T-helper 2 cell treated with Interferon-gamma antibody and Interleukin-4, amounts not matched to agents 5 μg/mL and 100 μg/mL, for 36 hours (primary cell): ENCODE measurements around the gene ATP8A2.

Experiments used
- DNase-seq: peaks from one replicate; pipeline ENCODE4 v3.0.0; 2021; ENCODE audit warnings: low spot score
- H3K27ac Mint-ChIP-seq: one replicate; pipeline ENCODE4 v1.8.0; 2021; ENCODE audit warnings: mild to moderate bottlenecking, mixed read lengths
- H3K27me3 Mint-ChIP-seq: one replicate; pipeline ENCODE4 v1.8.0; 2021; ENCODE audit warnings: low read depth, mixed read lengths
- H3K36me3 Mint-ChIP-seq: one replicate; pipeline ENCODE4 v1.8.0; 2021; ENCODE audit warnings: low read depth, mixed read lengths
- H3K4me1 Mint-ChIP-seq: one replicate; pipeline ENCODE4 v1.8.0; 2021; ENCODE audit warnings: low read depth, mixed read lengths
- H3K4me3 Mint-ChIP-seq: one replicate; pipeline ENCODE4 v1.8.0; 2022; ENCODE audit warnings: mild to moderate bottlenecking, moderate library complexity, mixed read lengths
- H3K9me3 Mint-ChIP-seq: one replicate; pipeline ENCODE4 v1.8.0; 2021; ENCODE audit warnings: mixed read lengths

The ATP8A2 gene

GRCh38 chr13:25406377-25406776 lies 34.6 kb downstream of the ATP8A2 start:
- Mint-ChIP-seq H3K27ac (no peak overlapping the region), H3K9me3 (no peaks in the 10 kb centered on the region)

GRCh38 chr13:25409938-25410337 lies 38.2 kb downstream of the ATP8A2 start:
- H3K27ac Mint-ChIP-seq: no peak overlapping the region
- no peaks in the 10 kb centered on the region for H3K9me3 Mint-ChIP-seq
- no peaks in the 10 kb centered on the region for H3K36me3 Mint-ChIP-seq
- no peaks in the 10 kb centered on the region for H3K4me1 Mint-ChIP-seq
- DNase-seq: no peak
- peaks cover 2% of the 10 kb centered on the region for H3K27me3 Mint-ChIP-seq
- H3K4me3 Mint-ChIP-seq: no peak overlapping the region

More at GRCh38 chr13:25406377-25406776, 34.6 kb downstream of the ATP8A2 start:
- Mint-ChIP-seq H3K36me3 (no peaks in the 10 kb centered on the region), H3K4me3 (no peak overlapping the region), H3K4me1 (no peaks in the 10 kb centered on the region), H3K27me3 (peaks cover 2% of the 10 kb centered on the region)
- no peak for DNase-seq

GRCh38 chr13:25415241-25415640 lies 43.5 kb downstream of the ATP8A2 start:
- DNase-seq: no peak
- no peaks in the 10 kb centered on the region for H3K4me1 Mint-ChIP-seq
- no peak overlapping the region for H3K4me3 Mint-ChIP-seq
- peaks cover 4% of the 10 kb centered on the region for H3K27me3 Mint-ChIP-seq
- no peaks in the 10 kb centered on the region for H3K9me3 Mint-ChIP-seq
- no peaks in the 10 kb centered on the region for H3K36me3 Mint-ChIP-seq
- H3K27ac Mint-ChIP-seq: no peak overlapping the region

- Mint-ChIP-seq H3K27me3 (peaks cover 7% of the 10 kb centered on the region), H3K4me1 (no peaks in the 10 kb centered on the region), H3K9me3 (no peaks in the 10 kb centered on the region), H3K36me3 (no peaks in the 10 kb centered on the region), H3K27ac (no peak overlapping the region), H3K4me3 (no peak overlapping the region)
- DNase-seq: no peak
Observed at GRCh38 chr13:25417535-25417934, 45.8 kb downstream of the ATP8A2 start.

GRCh38 chr13:25420161-25420560 lies 48.4 kb downstream of the ATP8A2 start:
- H3K27ac Mint-ChIP-seq: no peak overlapping the region
- peaks cover 9% of the 10 kb centered on the region for H3K27me3 Mint-ChIP-seq
- H3K4me3 Mint-ChIP-seq: no peak overlapping the region
- H3K4me1 Mint-ChIP-seq: no peaks in the 10 kb centered on the region
- no peak for DNase-seq
- no peaks in the 10 kb centered on the region for H3K36me3 Mint-ChIP-seq
- H3K9me3 Mint-ChIP-seq: no peaks in the 10 kb centered on the region

- no peak overlapping the region for H3K4me3 Mint-ChIP-seq
- no peaks in the 10 kb centered on the region for H3K4me1 Mint-ChIP-seq
- no peaks in the 10 kb centered on the region for H3K36me3 Mint-ChIP-seq
- DNase-seq: no peak
- H3K9me3 Mint-ChIP-seq: no peaks in the 10 kb centered on the region
- H3K27me3 Mint-ChIP-seq: peaks cover 9% of the 10 kb centered on the region
- no peak overlapping the region for H3K27ac Mint-ChIP-seq
Observed at GRCh38 chr13:25421612-25422011, 49.8 kb downstream of the ATP8A2 start.

GRCh38 chr13:25422153-25422552 lies 50.4 kb downstream of the ATP8A2 start:
- Mint-ChIP-seq H3K4me3 (no peak overlapping the region), H3K27ac (no peak overlapping the region), H3K27me3 (peaks cover 9% of the 10 kb centered on the region), H3K4me1 (no peaks in the 10 kb centered on the region), H3K36me3 (no peaks in the 10 kb centered on the region), H3K9me3 (no peaks in the 10 kb centered on the region)
- no peak for DNase-seq

GRCh38 chr13:25423831-25424230 lies 52.1 kb downstream of the ATP8A2 start:
- H3K4me3 Mint-ChIP-seq: no peak overlapping the region
- no peaks in the 10 kb centered on the region for H3K9me3 Mint-ChIP-seq
- no peak for DNase-seq
- no peaks in the 10 kb centered on the region for H3K36me3 Mint-ChIP-seq
- H3K4me1 Mint-ChIP-seq: no peaks in the 10 kb centered on the region
- H3K27ac Mint-ChIP-seq: no peak overlapping the region
- peaks cover 6% of the 10 kb centered on the region for H3K27me3 Mint-ChIP-seq

- Mint-ChIP-seq H3K4me1 (no peaks in the 10 kb centered on the region), H3K9me3 (no peaks in the 10 kb centered on the region), H3K27me3 (no peaks in the 10 kb centered on the region), H3K36me3 (no peaks in the 10 kb centered on the region), H3K27ac (no peak overlapping the region), H3K4me3 (no peak overlapping the region)
- no peak for DNase-seq
Observed at GRCh38 chr13:25429466-25429865, 57.7 kb downstream of the ATP8A2 start.

- no peak overlapping the region for H3K4me3 Mint-ChIP-seq
- no peaks in the 10 kb centered on the region for H3K36me3 Mint-ChIP-seq
- no peak for DNase-seq
- H3K9me3 Mint-ChIP-seq: no peaks in the 10 kb centered on the region
- no peaks in the 10 kb centered on the region for H3K27me3 Mint-ChIP-seq
- no peaks in the 10 kb centered on the region for H3K4me1 Mint-ChIP-seq
- H3K27ac Mint-ChIP-seq: no peak overlapping the region
Observed at GRCh38 chr13:25432691-25433090, 60.9 kb downstream of the ATP8A2 start.

GRCh38 chr13:25440061-25440460 lies 68.3 kb downstream of the ATP8A2 start:
- Mint-ChIP-seq H3K4me1 (no peaks in the 10 kb centered on the region), H3K27me3 (peaks cover 21% of the 10 kb centered on the region), H3K9me3 (no peaks in the 10 kb centered on the region), H3K36me3 (no peaks in the 10 kb centered on the region), H3K27ac (no peak overlapping the region), H3K4me3 (no peak overlapping the region)
- no peak for DNase-seq

GRCh38 chr13:25446261-25446660 lies 74.5 kb downstream of the ATP8A2 start:
- peaks cover 17% of the 10 kb centered on the region for H3K27me3 Mint-ChIP-seq
- no peaks in the 10 kb centered on the region for H3K4me1 Mint-ChIP-seq
- H3K27ac Mint-ChIP-seq: no peak overlapping the region
- no peak for DNase-seq
- no peak overlapping the region for H3K4me3 Mint-ChIP-seq
- H3K9me3 Mint-ChIP-seq: no peaks in the 10 kb centered on the region
- no peaks in the 10 kb centered on the region for H3K36me3 Mint-ChIP-seq

GRCh38 chr13:25447396-25447795 lies 75.6 kb downstream of the ATP8A2 start:
- no peak for DNase-seq
- Mint-ChIP-seq H3K4me1 (no peaks in the 10 kb centered on the region), H3K4me3 (no peak overlapping the region)

GRCh38 chr13:25453850-25454365 lies 82.1 kb downstream of the ATP8A2 start:
- DNase-seq: no peak
- Mint-ChIP-seq H3K4me3 (no peak overlapping the region), H3K4me1 (no peaks in the 10 kb centered on the region), H3K27me3 (peaks cover 10% of the 10 kb centered on the region), H3K9me3 (no peaks in the 10 kb centered on the region), H3K36me3 (no peaks in the 10 kb centered on the region), H3K27ac (no peak overlapping the region)

More at GRCh38 chr13:25447396-25447795, 75.6 kb downstream of the ATP8A2 start:
- H3K9me3 Mint-ChIP-seq: no peaks in the 10 kb centered on the region
- H3K27ac Mint-ChIP-seq: no peak overlapping the region
- H3K27me3 Mint-ChIP-seq: peaks cover 16% of the 10 kb centered on the region
- H3K36me3 Mint-ChIP-seq: no peaks in the 10 kb centered on the region

GRCh38 chr13:25455146-25455545 lies 83.4 kb downstream of the ATP8A2 start:
- no peak overlapping the region for H3K4me3 Mint-ChIP-seq
- H3K4me1 Mint-ChIP-seq: no peaks in the 10 kb centered on the region
- H3K27ac Mint-ChIP-seq: no peak overlapping the region
- H3K36me3 Mint-ChIP-seq: no peaks in the 10 kb centered on the region
- peaks cover 8% of the 10 kb centered on the region for H3K27me3 Mint-ChIP-seq
- DNase-seq: no peak
- H3K9me3 Mint-ChIP-seq: no peaks in the 10 kb centered on the region
